GM19238 (cell line): Measurements from ENCODE around the gene ZDHHC11.
"Not testable (repeated sequence)": the region's sequence is repeated elsewhere in the genome, so short reads cannot be mapped to it uniquely, and the experiment has no call there.

Experiments
- DNase-seq: peaks from one replicate; pipeline ENCODE4 v3.0.0; 2011; ENCODE audit warnings: low spot score; ENCODE audit not compliant: insufficient read length

The ZDHHC11 gene

DNA sequence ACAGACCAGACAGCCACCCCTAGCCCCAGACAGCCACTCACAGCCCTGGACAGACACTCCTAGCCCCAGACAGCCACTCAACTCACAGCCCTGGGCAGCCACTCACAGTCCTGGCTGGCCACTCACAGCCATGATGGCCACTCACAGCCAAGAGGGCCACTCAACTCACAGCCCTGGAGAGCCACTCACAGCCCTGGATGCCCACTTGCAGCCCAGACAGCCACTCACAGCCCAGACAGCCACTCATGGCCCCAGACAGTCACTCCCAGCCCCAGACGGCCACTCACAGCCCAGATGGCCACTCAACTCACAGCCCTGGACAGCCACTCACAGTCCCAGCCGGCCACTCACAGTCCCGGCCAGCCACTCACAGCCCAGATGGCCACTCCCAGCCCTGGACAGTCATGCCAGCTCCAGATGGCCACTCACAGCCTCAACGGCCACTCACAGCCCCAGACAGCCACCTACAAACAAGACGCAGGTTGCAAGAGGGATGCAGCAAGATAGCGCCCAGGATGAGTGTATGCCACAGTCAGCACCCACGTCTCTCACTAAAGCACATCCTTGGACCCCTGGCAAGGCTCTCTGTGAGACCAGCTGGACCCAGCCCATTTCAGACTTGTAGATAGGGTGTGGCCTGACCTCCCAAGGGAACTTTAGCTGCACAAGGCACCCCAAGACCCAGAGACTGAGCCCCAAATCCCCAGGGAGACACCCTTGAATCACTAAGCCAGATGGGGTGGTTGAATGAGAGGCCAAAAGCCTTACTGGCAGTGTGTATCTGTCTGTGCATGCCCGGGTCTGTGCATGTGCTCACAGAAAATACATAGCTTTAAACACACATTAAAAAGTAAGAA is 88.7 kb downstream of the ZDHHC11 start:
- no peak for DNase-seq

- DNase-seq: no peak
Observed at GRCh38 chr5:761059-761771, 89.6 kb downstream of the ZDHHC11 start.

DNA sequence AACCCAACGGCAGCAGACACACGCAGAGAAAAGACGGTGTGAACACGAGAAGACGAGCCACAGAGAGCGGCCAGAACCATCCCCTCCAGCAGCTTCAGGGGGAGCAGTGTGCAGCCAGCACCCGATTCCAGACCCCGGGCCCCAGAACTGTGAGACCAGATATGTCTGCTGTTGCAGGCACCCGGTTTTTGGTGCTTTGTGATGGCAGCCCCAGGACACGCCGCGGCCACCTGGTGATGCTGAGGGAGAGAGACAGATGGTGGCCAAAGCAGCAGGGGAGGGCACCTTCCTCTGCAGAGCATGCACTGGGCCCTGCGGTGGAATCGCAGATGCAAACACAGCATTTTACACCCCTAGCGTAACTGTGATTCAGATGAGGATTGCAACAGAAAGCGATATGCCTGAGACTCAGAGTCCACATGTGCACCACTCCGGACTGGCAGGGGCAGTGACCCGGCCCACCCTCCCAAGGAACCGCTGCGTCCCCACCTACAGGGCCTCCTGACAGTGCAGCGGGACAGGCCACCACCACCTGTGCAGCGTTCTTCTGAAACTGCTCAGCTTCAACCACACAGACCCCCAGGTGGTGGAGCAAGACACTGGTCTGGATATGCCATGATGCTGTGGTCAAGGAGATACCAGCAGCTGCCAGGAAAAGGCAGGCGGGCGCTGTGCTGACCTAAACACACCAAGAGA is 90.3 kb downstream of the ZDHHC11 start:
- DNase-seq: no peak

DNA sequence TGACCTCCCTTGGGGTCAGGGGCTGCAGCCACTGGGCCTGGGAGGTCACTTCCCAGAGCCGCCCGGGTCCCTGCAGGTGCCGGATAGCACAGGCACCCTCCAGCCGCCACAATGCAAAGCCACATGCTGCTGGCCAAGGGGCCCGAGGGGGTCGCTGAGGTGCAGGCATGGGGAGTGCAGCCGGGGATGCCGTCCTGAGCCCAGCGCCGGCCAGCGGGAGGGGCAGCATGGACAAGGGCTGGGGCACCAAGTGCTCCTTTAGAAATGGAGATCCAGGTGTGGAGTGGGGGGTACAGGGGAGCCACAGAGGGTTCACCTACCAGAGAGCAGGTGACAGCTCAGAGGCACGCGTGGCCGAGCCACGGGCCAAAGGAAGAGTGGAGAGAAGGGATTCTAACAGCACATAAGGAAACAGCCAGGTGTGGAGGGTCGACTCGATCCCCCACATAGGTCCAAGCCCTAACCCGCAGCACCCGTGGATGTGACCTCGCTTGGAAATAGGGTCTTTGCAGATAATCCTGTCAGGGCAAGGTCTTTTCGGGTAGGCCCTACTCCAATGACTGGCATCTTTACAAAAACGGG is 90.9 kb downstream of the ZDHHC11 start:
- no peak for DNase-seq

DNA sequence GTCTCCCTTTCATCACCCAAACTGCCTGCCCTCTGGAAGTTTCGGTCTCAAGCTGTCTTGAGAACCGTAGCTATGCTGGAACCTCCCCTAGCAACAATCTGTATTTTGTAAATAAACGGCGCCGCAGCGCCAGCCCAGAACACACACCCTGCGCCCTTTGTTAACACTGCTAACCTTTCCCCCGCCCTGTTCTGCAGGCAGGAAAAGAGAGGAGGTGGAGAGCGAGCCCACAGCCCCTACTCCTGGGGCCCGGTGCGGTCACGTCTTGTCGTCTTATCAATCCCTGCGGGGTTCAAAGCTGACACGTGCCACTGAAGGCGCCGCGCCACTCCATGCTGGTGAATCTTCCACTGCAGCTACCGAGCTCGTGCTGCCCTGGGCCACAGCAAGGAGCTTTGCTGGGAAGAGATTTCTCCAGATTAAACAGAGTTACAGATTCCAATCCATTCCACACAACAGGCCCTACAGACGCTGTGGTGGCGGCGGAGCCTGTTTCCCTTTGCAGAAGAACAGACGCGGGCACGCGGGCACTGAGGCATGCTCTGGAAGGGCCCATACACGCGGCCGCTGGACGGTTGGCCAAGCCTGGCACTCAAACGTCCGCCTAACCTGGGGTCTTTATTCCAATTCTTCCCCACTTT is 91.6 kb downstream of the ZDHHC11 start:
- no peak for DNase-seq

DNA sequence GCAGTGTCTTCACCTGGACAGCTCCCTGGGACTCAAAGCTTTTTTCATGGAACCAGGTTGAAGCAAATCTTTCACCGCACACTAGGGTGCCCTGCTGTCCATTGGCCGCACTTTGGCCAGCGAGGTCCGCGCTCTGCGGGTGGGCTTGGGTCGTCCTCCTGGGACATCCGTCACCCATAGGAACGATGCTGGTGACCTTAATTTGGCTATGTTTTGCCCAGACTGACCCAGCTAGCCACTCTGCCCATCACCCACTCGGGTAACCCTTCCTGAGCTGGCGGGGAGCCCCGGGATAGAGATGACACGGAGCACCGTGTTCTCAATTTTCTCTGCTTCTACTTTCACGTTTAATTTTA is 92.1 kb downstream of the ZDHHC11 start:
- no peak for DNase-seq

DNA sequence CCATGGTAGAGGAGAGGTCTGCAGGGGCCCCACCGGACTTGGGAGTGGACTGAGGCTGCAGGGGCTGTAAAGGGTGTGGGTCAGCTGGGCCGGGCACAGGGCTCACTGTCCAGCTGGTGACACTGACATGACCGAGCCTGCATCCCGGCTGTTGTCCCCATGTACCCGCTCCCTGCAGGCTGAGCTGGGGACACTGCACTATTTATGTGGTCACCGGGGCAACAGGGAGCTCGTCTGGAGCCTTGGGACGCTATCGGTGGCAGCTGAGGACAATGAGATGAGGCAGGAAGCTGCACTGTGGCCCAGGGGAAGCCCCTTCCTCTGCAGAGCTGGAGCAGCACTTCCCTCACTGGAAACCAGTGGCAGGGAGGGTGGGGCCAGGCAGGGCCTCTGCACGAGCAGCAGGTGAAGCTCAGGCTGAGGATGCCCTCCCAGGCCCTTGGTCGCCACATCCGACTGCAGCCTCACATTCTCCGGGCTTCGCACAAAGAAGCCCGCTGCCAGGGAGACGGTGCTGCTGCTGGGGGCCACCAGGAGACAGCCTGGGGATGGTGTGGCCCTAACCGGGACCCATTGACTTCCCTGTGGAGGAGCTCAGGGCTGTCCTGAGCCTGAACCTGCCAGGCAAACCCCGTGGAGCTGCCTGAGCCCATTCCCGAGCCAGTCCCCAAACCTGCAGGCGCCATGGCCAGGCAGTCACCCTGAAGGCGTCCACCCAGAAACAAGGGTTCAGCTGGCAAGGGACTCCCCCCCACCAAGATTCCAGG is 92.7 kb downstream of the ZDHHC11 start:
- DNase-seq: no peak

GRCh38 chr5:757346-757930 is 93.3 kb downstream of the ZDHHC11 start:
- DNase-seq: no peak

- no peak for DNase-seq
Observed at GRCh38 chr5:756865-757345, 93.9 kb downstream of the ZDHHC11 start.

DNA sequence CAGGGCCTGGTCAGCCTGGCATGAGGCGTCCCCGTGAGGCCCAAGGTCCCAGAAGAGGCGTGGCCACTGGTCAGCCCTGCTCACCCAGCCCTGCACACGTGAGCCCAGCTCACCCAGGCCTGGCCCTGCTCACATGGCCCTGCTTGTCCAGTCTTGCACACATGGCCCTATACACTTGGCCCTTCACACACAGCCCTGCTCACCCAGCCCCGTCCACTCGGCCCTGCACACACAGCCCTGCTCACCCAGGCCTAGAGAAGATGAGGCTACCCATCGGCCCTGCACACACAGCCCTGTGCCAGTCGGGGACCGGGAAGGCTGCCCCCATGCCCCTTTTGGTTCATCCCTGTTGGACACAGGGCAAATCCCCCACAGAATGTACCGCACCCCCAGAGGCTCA is 94.6 kb downstream of the ZDHHC11 start:
- no peak for DNase-seq

GRCh38 chr5:754143-754632 is 96.6 kb downstream of the ZDHHC11 start:
- not testable (repeated sequence) for DNase-seq

DNA sequence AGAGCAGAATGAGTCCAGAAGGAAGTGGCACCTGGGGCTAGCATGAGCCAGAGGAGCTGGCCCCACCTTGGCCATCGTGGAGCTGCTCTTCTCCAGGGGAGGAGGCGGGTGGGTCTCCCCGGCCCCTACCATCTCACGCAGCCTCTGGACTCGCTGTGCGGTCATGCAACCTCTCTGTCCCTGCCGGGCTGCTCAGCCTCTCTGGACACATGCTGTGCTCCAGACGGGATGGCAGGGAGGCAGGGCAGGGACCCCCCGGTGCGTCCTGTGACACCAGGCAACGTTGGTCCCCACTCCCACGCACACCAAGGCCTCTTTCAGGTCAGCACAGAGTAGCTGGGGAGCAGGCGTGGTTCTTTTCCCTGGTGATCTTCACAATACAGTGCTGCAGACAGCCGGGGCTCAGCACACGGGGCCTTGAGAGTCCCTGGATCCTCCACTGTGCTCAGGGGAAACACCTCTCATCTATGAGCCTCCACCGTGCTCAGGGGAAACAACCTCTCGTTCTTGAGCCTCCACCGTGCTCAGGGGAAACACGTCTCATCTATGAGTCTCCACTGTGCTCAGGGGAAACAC is 97.1 kb downstream of the ZDHHC11 start:
- DNase-seq: not testable (repeated sequence)

GRCh38 chr5:752532-753115 is 98.2 kb downstream of the ZDHHC11 start:
- not testable (repeated sequence) for DNase-seq

- DNase-seq: not testable (repeated sequence)
Observed at GRCh38 chr5:751992-752391, 98.8 kb downstream of the ZDHHC11 start.

- no peak for DNase-seq
Observed at GRCh38 chr5:751496-751895, 99.3 kb downstream of the ZDHHC11 start.

DNA sequence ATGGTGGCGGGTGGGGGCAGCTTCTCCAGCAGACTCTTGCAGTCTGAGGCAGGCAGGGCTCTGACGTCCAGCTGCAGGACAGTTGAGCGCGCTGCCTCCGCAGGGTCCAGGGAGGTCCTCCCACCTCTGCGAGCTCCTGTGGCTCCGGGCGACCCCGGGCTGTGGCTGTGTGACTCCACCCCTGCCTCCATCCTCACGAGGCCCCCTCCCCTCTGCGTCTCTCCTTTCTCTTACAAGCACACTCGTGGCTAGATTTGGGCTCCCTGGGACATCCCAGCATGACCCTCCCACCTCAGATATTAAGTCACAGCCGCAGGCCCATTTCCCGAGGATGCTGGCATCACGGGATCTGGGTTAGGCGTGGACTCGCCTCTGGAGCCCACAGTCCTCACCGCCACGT is 100.6 kb downstream of the ZDHHC11 start:
- DNase-seq: not testable (repeated sequence)

- DNase-seq: no peak
Observed at GRCh38 chr5:749101-749670, 101.6 kb downstream of the ZDHHC11 start.
